OCI-LY1 (cell line): ENCODE measurements around the gene SKAP1.

ENCODE experiments used
- H2AFZ ChIP-seq: fragments of 200-600 bp; sonication (generic), shearing (Covaris generic); 2 replicates; pipeline ENCODE4 v1.6.0; 2014; ENCODE audit warnings: antibody characterized with exemption, mild to moderate bottlenecking, low read length
- H3F3A ChIP-seq: fragments of 200-600 bp; sonication (generic), shearing (Covaris generic); 2 replicates; pipeline ENCODE4 v1.6.0; 2014; ENCODE audit warnings: mild to moderate bottlenecking, antibody characterized with exemption, low read length, moderate library complexity; ENCODE audit not compliant: insufficient read depth
- H3K27ac ChIP-seq: fragments of 200-600 bp; sonication (generic); 2 replicates; pipeline ENCODE4 v1.5.1; 2014; ENCODE audit warnings: low read length, mixed run types, mild to moderate bottlenecking, low read depth; ENCODE audit not compliant: poor library complexity, severe bottlenecking
- H3K27me3 ChIP-seq: fragments of 200-600 bp; sonication (generic); 2 replicates; pipeline ENCODE4 v1.6.0; 2014; ENCODE audit warnings: antibody characterized with exemption, mild to moderate bottlenecking, low read length, moderate library complexity; ENCODE audit not compliant: insufficient read depth
- H3K36me3 ChIP-seq: fragments of 200-600 bp; sonication (generic); 2 replicates; pipeline ENCODE4 v1.6.1; 2014; ENCODE audit warnings: mild to moderate bottlenecking, antibody characterized with exemption, low read length, moderate library complexity, mixed read lengths; ENCODE audit not compliant: insufficient read depth
- H3K4me1 ChIP-seq: fragments of 200-600 bp; sonication (generic); 2 replicates; pipeline ENCODE4 v1.5.1; 2014; ENCODE audit warnings: mild to moderate bottlenecking, low read length, moderate library complexity; ENCODE audit not compliant: insufficient read depth, severe bottlenecking
- H3K4me2 ChIP-seq: fragments of 200-600 bp; sonication (generic), shearing (Covaris generic); 2 replicates; pipeline ENCODE4 v1.6.1; 2014; ENCODE audit warnings: low read length
- H3K4me3 ChIP-seq: fragments of 200-600 bp; sonication (generic); 2 replicates; pipeline ENCODE4 v1.5.1; 2014; ENCODE audit warnings: low read length, low read depth, mild to moderate bottlenecking, mixed read lengths; ENCODE audit not compliant: poor library complexity, severe bottlenecking
- H3K79me2 ChIP-seq: fragments of 200-600 bp; shearing (Covaris generic); 2 replicates; pipeline ENCODE4 v1.6.1; 2016; ENCODE audit warnings: mixed run types, low read length, mixed read lengths; ENCODE audit not compliant: insufficient read depth
- H3K9ac ChIP-seq: fragments of 200-600 bp; sonication (generic), shearing (Covaris generic); 2 replicates; pipeline ENCODE4 v1.6.1; 2014; ENCODE audit warnings: mild to moderate bottlenecking, low read length, mixed read lengths
- H3K9me2 ChIP-seq: fragments of 200-600 bp; sonication (generic), shearing (Covaris generic); 2 replicates; pipeline ENCODE4 v1.6.1; 2014; ENCODE audit warnings: low read depth, mild to moderate bottlenecking, low read length, mixed read lengths
- H3K9me3 ChIP-seq: fragments of 200-600 bp; shearing (Covaris generic); 2 replicates; pipeline ENCODE4 v1.6.1; 2014; ENCODE audit warnings: low read length, mixed read lengths
- H4K20me1 ChIP-seq: fragments of 200-600 bp; sonication (generic), shearing (Covaris generic); 2 replicates; pipeline ENCODE4 v1.6.0; 2016; ENCODE audit warnings: mild to moderate bottlenecking, low read length; ENCODE audit not compliant: insufficient read depth
- CTCF ChIP-seq: fragments of 200-600 bp; sonication (generic), shearing (Covaris generic); IDR thresholded peaks from 2 replicates; pipeline ENCODE4 v1.5.1; 2017; ENCODE audit warnings: mild to moderate bottlenecking, antibody characterized with exemption, low read length, moderate library complexity, mixed read lengths
- EZH2 ChIP-seq: fragments of 200-600 bp; sonication (generic), shearing (Covaris generic); IDR thresholded peaks from 2 replicates; pipeline ENCODE4 v1.8.0; 2017; ENCODE audit warnings: borderline replicate concordance, mixed run types, mild to moderate bottlenecking, antibody characterized with exemption, low read length, moderate library complexity, mixed read lengths

The SKAP1 gene

GRCh38 chr17:48215583-48216139 is 214.4 kb downstream of the SKAP1 start:
- TF ChIP-seq CTCF (peak; percentile 24; the same call in 1 of the 2 replicates), EZH2 (no peak)
- Histone ChIP-seq H3K79me2 (no peaks in the 10 kb centered on the region), H3K9me3 (no peaks in the 10 kb centered on the region), H4K20me1 (no peaks in the 10 kb centered on the region), H3K4me3 (no peak overlapping the region), H3K9ac (no peak overlapping the region), H3K9me2 (no peaks in the 10 kb centered on the region), H3K4me2 (no peak overlapping the region), H3K27ac (no peak overlapping the region), H3K36me3 (no peaks in the 10 kb centered on the region), H3K27me3 (no peaks in the 10 kb centered on the region), H2AFZ (no peak overlapping the region), H3F3A (no peaks in the 10 kb centered on the region), H3K4me1 (no peaks in the 10 kb centered on the region)

- no peak overlapping the region for H2AFZ ChIP-seq
- TF ChIP-seq CTCF: no peak
- no peak for TF ChIP-seq EZH2
- no peaks in the 10 kb centered on the region for H3K9me2 ChIP-seq
- H3K36me3 ChIP-seq: no peaks in the 10 kb centered on the region
- no peaks in the 10 kb centered on the region for H3K9me3 ChIP-seq
- no peak overlapping the region for H3K4me3 ChIP-seq
- H3K27ac ChIP-seq: no peak overlapping the region
- no peaks in the 10 kb centered on the region for H3K4me1 ChIP-seq
- H3K9ac ChIP-seq: no peak overlapping the region
- no peak overlapping the region for H3K4me2 ChIP-seq
- no peaks in the 10 kb centered on the region for H3K27me3 ChIP-seq
- no peaks in the 10 kb centered on the region for H4K20me1 ChIP-seq
- H3K79me2 ChIP-seq: no peaks in the 10 kb centered on the region
- no peaks in the 10 kb centered on the region for H3F3A ChIP-seq
Measured at GRCh38 chr17:48213797-48214196, 216.2 kb downstream of the SKAP1 start.

- Histone ChIP-seq H3K36me3 (no peaks in the 10 kb centered on the region), H3K9me2 (no peaks in the 10 kb centered on the region), H2AFZ (no peak overlapping the region), H3F3A (no peaks in the 10 kb centered on the region), H3K4me3 (no peak overlapping the region), H3K4me2 (no peak overlapping the region), H3K79me2 (no peaks in the 10 kb centered on the region), H3K4me1 (no peaks in the 10 kb centered on the region), H3K9me3 (no peaks in the 10 kb centered on the region), H3K9ac (no peak overlapping the region), H3K27me3 (no peaks in the 10 kb centered on the region), H3K27ac (no peak overlapping the region), H4K20me1 (no peaks in the 10 kb centered on the region)
- TF ChIP-seq CTCF: no peak
- no peak for TF ChIP-seq EZH2
Measured at GRCh38 chr17:48211787-48212186, 218.2 kb downstream of the SKAP1 start.
